Measurements from ENCODE around the gene SETDB2. TPM values are rescaled to one million over a fixed set of nuclear protein-coding genes. Genes with fewer than 3 reads are reported as not detected.

SETDB2 gene
- total and polyA plus RNA-seq, 2 experiments from 2014 or later, result 2.8 to 5.7 TPM

- Histone ChIP-seq H4K20me1 (ENCODE audit: insufficient read depth) (no peaks in the 10 kb centered on the region), H3K4me1 (ENCODE audit: insufficient read depth) (no peaks in the 10 kb centered on the region), H3F3A (ENCODE audit: insufficient read depth) (no peaks in the 10 kb centered on the region), H3K36me3 (ENCODE audit: low read depth) (peaks cover 6% of the 10 kb centered on the region), H3K79me2 (ENCODE audit: insufficient read depth) (no peaks in the 10 kb centered on the region), H3K27me3 (replicated peaks; ENCODE audit: insufficient read depth) (no peaks in the 10 kb centered on the region), H3K9me2 (ENCODE audit: insufficient read depth) (no peaks in the 10 kb centered on the region), H3K4me2 (ENCODE audit: unreplicated experiment) (no peak overlapping the region), H3K4me3 (no peak overlapping the region), H3K27ac (no peak overlapping the region), H2AFZ (no peak overlapping the region), H3K9me3 (ENCODE audit: low read depth) (no peaks in the 10 kb centered on the region), H3K9ac (no peak overlapping the region)
- DNase-seq, result no peak
- TF ChIP-seq EZH2 (IDR thresholded peaks at IDR 0.05; ENCODE audit: insufficient read depth, poor library complexity, severe bottlenecking) (no peak), EZH2phosphoT487 (IDR thresholded peaks at IDR 0.05; ENCODE audit: insufficient read depth, low read depth) (no peak)
- 58 to 87% methylated on average over 1 of the region's 1 CpG for WGBS, 2 experiments (ENCODE audit: low coverage in 1 of 2, low lambda C conversion rate in 2 of 2, missing lambda C conversion rate in 2 of 2)
- in situ Hi-C loops (cut with MboI), result no loop called here
Observed at GRCh38 chr13:49532593-49532992, 88.5 kb downstream of the SETDB2 start.

- Histone ChIP-seq H3K4me3 (no peak overlapping the region), H3K27me3 (replicated peaks; ENCODE audit: insufficient read depth) (no peaks in the 10 kb centered on the region), H3F3A (ENCODE audit: insufficient read depth) (no peaks in the 10 kb centered on the region), H3K27ac (no peak overlapping the region), H3K9me3 (ENCODE audit: low read depth) (no peaks in the 10 kb centered on the region), H3K9me2 (ENCODE audit: insufficient read depth) (no peaks in the 10 kb centered on the region), H3K9ac (no peak overlapping the region), H2AFZ (no peak overlapping the region), H3K4me1 (ENCODE audit: insufficient read depth) (no peaks in the 10 kb centered on the region), H3K4me2 (ENCODE audit: unreplicated experiment) (no peak overlapping the region), H3K79me2 (ENCODE audit: insufficient read depth) (no peaks in the 10 kb centered on the region), H4K20me1 (ENCODE audit: insufficient read depth) (no peaks in the 10 kb centered on the region), H3K36me3 (ENCODE audit: low read depth) (peaks cover 6% of the 10 kb centered on the region)
- TF ChIP-seq EZH2 (IDR thresholded peaks at IDR 0.05; ENCODE audit: insufficient read depth, poor library complexity, severe bottlenecking) (no peak), EZH2phosphoT487 (IDR thresholded peaks at IDR 0.05; ENCODE audit: insufficient read depth, low read depth) (no peak)
- in situ Hi-C loops (cut with MboI), result no loop called here
- no peak for DNase-seq
Observed at GRCh38 chr13:49533011-49533410, 88.9 kb downstream of the SETDB2 start.

DNA sequence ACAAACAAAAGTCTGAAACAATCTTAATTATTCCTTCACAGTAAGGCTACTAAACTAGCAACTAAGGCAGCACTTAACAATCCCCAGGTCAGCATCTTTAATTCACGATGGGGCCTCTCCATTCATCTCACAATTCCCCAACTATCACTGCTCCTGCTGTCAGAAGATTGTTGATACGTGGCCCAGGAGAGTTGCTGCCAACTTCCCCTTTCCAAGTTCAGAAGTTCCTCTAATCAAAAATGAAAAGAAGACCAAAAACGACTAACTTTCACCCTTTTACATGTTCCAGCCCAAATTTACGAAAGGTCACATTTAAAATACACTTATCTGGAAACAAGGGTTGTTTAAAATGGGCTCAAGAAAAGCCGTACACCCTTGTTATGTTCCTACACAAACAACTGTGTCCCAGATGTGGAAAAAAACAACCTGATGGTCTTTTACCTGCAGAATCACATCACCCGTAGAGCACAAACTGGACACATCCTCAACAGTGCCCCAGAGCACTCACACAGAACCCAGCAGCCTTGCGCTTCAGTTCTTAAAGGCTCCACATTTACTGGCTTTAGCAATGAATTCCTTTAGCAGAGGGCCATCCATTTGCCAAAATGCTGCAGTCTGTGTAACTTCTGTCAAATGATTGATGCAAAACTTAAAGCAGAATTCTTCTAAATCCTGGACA lies 89.7 kb downstream of the SETDB2 start:
- H3K4me2 ChIP-seq (ENCODE audit: unreplicated experiment), result no peak overlapping the region
- DNase-seq, result no peak
- H3K4me1 ChIP-seq (ENCODE audit: insufficient read depth), result no peaks in the 10 kb centered on the region
- TF ChIP-seq EZH2 (IDR thresholded peaks at IDR 0.05; ENCODE audit: insufficient read depth, poor library complexity, severe bottlenecking) (no peak), EZH2phosphoT487 (IDR thresholded peaks at IDR 0.05; ENCODE audit: insufficient read depth, low read depth) (no peak)
- H3K79me2 ChIP-seq (ENCODE audit: insufficient read depth), result no peaks in the 10 kb centered on the region
- no peaks in the 10 kb centered on the region for H3K9me3 ChIP-seq (ENCODE audit: low read depth)
- H4K20me1 ChIP-seq (ENCODE audit: insufficient read depth), result no peaks in the 10 kb centered on the region
- 74% methylated on average over 7 of the region's 7 CpGs for WGBS, 2 experiments (ENCODE audit: low coverage in 1 of 2, low lambda C conversion rate in 2 of 2, missing lambda C conversion rate in 2 of 2)
- H3K9me2 ChIP-seq (ENCODE audit: insufficient read depth), result no peaks in the 10 kb centered on the region
- no peak overlapping the region for H3K4me3 ChIP-seq
- H3K27ac ChIP-seq, result no peak overlapping the region
- no peaks in the 10 kb centered on the region for H3K27me3 ChIP-seq (replicated peaks; ENCODE audit: insufficient read depth)
- H3F3A ChIP-seq (ENCODE audit: insufficient read depth), result no peaks in the 10 kb centered on the region
- H2AFZ ChIP-seq, result no peak overlapping the region
- H3K36me3 ChIP-seq (ENCODE audit: low read depth), result peaks cover 6% of the 10 kb centered on the region
- in situ Hi-C loops (cut with MboI), result no loop called here
- H3K9ac ChIP-seq, result no peak overlapping the region

DNA sequence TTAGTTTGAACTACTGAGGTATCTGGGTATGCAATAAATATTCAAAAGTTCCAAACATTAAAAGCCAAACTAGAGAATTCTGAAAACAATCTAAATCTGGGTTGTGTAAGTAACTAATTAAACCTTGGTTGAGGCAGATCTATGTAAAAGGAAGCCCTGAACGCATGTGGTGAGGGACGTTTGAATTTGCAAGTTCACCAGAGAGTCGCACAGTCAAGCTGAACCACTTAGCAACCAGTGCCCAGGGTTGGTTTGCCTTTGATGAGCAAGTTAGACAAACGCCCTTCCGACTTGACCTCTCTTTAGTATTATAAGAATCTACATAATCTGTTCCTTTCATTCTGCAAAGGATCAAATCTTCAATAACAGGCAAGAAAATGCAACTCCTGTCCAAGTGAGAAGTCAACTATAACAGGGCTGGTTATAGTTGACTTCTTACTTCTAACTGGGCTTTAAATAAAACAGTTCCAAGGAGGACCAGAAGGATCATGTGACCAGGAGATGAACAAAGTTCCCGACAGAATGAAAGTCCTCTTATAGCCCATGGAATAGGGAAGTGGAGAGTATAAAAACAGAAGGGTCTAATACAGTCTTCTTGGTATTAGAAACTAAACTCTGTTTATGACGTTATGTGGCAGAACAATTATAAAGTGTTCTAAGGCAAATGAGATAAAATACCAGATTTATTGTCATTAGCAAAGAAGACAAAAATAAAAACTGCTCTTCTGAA lies 92.2 kb downstream of the SETDB2 start:
- no peaks in the 10 kb centered on the region for H3K79me2 ChIP-seq (ENCODE audit: insufficient read depth)
- in situ Hi-C loops (cut with MboI), result no loop called here
- no peak overlapping the region for H2AFZ ChIP-seq
- H3K9me3 ChIP-seq (ENCODE audit: low read depth), result no peaks in the 10 kb centered on the region
- H3K27ac ChIP-seq, result no peak overlapping the region
- no peak overlapping the region for H3K4me2 ChIP-seq (ENCODE audit: unreplicated experiment)
- no peaks in the 10 kb centered on the region for H3K9me2 ChIP-seq (ENCODE audit: insufficient read depth)
- H3K4me1 ChIP-seq (ENCODE audit: insufficient read depth), result no peaks in the 10 kb centered on the region
- H3F3A ChIP-seq (ENCODE audit: insufficient read depth), result no peaks in the 10 kb centered on the region
- TF ChIP-seq EZH2 (IDR thresholded peaks at IDR 0.05; ENCODE audit: insufficient read depth, poor library complexity, severe bottlenecking) (no peak), EZH2phosphoT487 (IDR thresholded peaks at IDR 0.05; ENCODE audit: insufficient read depth, low read depth) (no peak)
- 73 to 74% methylated on average over 7 of the region's 7 CpGs for WGBS, 2 experiments (ENCODE audit: low coverage in 1 of 2, low lambda C conversion rate in 2 of 2, missing lambda C conversion rate in 2 of 2)
- no peak for DNase-seq
- H3K27me3 ChIP-seq (replicated peaks; ENCODE audit: insufficient read depth), result no peaks in the 10 kb centered on the region
- H3K36me3 ChIP-seq (ENCODE audit: low read depth), result peaks cover 15% of the 10 kb centered on the region
- H4K20me1 ChIP-seq (ENCODE audit: insufficient read depth), result no peaks in the 10 kb centered on the region
- no peak overlapping the region for H3K9ac ChIP-seq
- no peak overlapping the region for H3K4me3 ChIP-seq
